ENCODE results near the gene AP2A2. TPM values are rescaled to one million over a fixed set of nuclear protein-coding genes. Genes with fewer than 3 reads are reported as not detected.
A peak's percentile ranks its signal among the peaks of the same experiment; 100 is the strongest.
"Not testable (repeated sequence)": the region's sequence is repeated elsewhere in the genome, so short reads cannot be mapped to it uniquely, and the experiment has no call there.

AP2A2 gene
- total RNA-seq, 6 experiments from 2014 or later, result 65.4 to 73.4 (median 70.9) TPM

DNA sequence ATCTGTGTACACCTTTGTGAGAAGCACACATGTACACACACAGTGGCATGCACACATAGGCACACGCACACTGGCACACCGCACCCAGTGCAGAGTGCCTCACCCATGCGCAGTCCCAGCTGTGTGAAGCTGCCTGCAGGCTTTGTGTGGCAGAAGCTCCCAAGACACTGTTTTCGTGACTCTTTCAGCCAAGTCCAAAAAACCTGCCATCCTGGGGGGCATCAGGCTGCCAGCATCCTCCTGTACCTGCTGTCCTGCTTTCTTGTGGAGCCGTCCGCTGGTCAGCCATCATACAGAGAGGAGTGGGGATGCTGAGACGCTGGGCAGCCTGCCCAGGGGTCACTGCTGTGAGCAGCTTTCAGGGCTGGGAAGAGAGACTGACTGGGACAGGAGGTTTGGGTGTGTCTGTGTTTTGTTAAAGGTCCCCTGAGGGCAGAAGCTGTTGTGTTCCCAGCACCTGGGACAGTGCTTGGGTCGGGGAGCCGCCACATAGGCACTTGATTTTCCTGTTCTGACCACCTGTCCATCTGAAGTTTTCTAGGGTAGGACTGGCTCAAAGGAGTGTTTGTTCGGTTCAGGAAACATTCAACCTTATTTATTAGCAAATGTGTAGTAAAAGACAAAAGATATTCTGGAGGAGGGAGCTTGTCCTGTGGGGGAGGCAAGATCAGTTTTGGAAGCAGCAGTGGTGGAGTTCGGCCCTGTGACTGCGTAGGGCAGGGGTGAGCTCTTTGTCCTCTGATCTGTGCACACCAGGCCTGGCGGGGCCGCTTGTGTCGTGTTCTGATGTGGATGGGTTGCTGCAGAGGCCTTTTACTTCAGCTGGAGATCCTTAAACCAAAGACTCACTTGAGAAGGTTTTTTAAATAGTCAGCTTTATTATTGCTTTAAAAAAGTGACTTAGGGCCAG is 29.7 kb downstream of the AP2A2 start:
- H3K27ac Mint-ChIP-seq, result peak overlapping the region; percentile 24; the same call in 1 of the 2 replicates
- peaks cover 17% of the 10 kb centered on the region for H3K4me1 Mint-ChIP-seq (ENCODE audit: low read depth)
- no peaks in the 10 kb centered on the region; the same call in 1 of the 2 replicates for H3K36me3 Mint-ChIP-seq (ENCODE audit: low read depth)
- TF ChIP-seq, protein P1, sequence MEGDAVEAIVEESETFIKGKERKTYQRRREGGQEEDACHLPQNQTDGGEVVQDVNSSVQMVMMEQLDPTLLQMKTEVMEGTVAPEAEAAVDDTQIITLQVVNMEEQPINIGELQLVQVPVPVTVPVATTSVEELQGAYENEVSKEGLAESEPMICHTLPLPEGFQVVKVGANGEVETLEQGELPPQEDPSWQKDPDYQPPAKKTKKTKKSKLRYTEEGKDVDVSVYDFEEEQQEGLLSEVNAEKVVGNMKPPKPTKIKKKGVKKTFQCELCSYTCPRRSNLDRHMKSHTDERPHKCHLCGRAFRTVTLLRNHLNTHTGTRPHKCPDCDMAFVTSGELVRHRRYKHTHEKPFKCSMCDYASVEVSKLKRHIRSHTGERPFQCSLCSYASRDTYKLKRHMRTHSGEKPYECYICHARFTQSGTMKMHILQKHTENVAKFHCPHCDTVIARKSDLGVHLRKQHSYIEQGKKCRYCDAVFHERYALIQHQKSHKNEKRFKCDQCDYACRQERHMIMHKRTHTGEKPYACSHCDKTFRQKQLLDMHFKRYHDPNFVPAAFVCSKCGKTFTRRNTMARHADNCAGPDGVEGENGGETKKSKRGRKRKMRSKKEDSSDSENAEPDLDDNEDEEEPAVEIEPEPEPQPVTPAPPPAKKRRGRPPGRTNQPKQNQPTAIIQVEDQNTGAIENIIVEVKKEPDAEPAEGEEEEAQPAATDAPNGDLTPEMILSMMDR (IDR thresholded peaks at IDR 0.05), result no peak
- no peak for DNase-seq
- no peak overlapping the region for H3K4me3 Mint-ChIP-seq
- H3K9me3 Mint-ChIP-seq, result no peaks in the 10 kb centered on the region
- H3K27me3 Mint-ChIP-seq (ENCODE audit: insufficient read depth), result no peaks in the 10 kb centered on the region; the same call in 1 of the 2 replicates

- Mint-ChIP-seq H3K27ac (no peak overlapping the region), H3K4me1 (ENCODE audit: low read depth) (peaks cover 17% of the 10 kb centered on the region)
These were observed 31.7 kb downstream of the AP2A2 start for GRCh38 chr11:957212-957920.

DNA sequence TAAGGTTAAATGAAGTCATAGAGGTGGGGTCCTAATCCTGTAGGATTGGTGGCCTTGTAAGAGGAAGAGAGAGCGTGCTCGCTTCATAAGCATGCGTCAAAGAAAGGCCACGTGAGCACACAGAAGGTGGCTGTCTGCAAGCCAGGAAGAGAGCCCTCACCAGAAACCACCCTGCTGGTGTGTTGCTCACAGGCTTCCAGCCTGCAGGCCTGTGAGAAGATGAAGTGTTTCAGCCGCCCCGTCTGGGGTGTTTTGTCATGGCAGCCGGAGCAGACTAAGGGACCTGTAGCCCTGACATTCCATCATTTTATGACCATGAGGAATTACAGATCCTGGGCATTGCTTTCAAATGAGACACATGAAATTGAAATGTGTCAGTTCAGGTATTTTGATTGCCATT is 32.4 kb downstream of the AP2A2 start:
- no peak for DNase-seq
- Mint-ChIP-seq H3K27ac (no peak overlapping the region), H3K4me3 (no peak overlapping the region), H3K4me1 (ENCODE audit: low read depth) (peaks cover 17% of the 10 kb centered on the region), H3K27me3 (ENCODE audit: insufficient read depth) (no peaks in the 10 kb centered on the region; the same call in 1 of the 2 replicates), H3K36me3 (ENCODE audit: low read depth) (peaks cover 9% of the 10 kb centered on the region), H3K9me3 (no peaks in the 10 kb centered on the region)
- TF ChIP-seq, protein P1 (IDR thresholded peaks at IDR 0.05), result no peak

More at GRCh38 chr11:957212-957920, 31.7 kb downstream of the AP2A2 start:
- TF ChIP-seq, protein P1 (IDR thresholded peaks at IDR 0.05), result no peak
- DNase-seq, result no peak
- H3K4me3 Mint-ChIP-seq, result no peak overlapping the region
- H3K36me3 Mint-ChIP-seq (ENCODE audit: low read depth), result peaks cover 5% of the 10 kb centered on the region; the same call in 1 of the 2 replicates
- H3K9me3 Mint-ChIP-seq, result no peaks in the 10 kb centered on the region
- H3K27me3 Mint-ChIP-seq (ENCODE audit: insufficient read depth), result no peaks in the 10 kb centered on the region; the same call in 1 of the 2 replicates

DNA sequence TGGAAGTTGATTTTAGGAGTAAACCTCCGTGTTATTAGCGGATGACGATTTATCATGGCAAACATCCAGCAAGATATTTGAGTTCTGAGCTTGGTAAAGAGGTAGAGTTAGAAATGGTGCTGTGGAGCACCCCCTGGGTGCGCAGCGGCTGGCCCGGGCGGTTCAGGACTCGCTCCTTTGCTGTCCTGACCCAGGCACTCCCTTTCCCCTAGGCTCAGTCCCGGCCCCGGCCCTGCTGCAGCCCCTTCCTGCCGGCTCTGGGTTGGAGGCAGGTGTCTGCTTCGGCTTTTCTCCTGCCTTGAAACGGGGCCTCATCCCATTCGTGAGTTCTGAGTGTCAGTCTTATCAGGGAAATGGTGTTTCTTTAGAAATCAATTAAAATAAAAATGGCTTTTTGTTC is 33.4 kb downstream of the AP2A2 start:
- Mint-ChIP-seq H3K27ac (no peak overlapping the region), H3K4me1 (ENCODE audit: low read depth) (peaks cover 17% of the 10 kb centered on the region), H3K9me3 (no peaks in the 10 kb centered on the region), H3K4me3 (no peak overlapping the region), H3K27me3 (ENCODE audit: insufficient read depth) (no peaks in the 10 kb centered on the region; the same call in 1 of the 2 replicates), H3K36me3 (ENCODE audit: low read depth) (peaks cover 18% of the 10 kb centered on the region)
- TF ChIP-seq, protein P1 (IDR thresholded peaks at IDR 0.05), result no peak
- no peak for DNase-seq

- no peak overlapping the region for H3K4me3 Mint-ChIP-seq
- peaks cover 24% of the 10 kb centered on the region for H3K36me3 Mint-ChIP-seq (ENCODE audit: low read depth)
- no peak for DNase-seq
- no peaks in the 10 kb centered on the region; the same call in 1 of the 2 replicates for H3K9me3 Mint-ChIP-seq
- no peak overlapping the region for H3K27ac Mint-ChIP-seq
- H3K4me1 Mint-ChIP-seq (ENCODE audit: low read depth), result peaks cover 12% of the 10 kb centered on the region
- H3K27me3 Mint-ChIP-seq (ENCODE audit: insufficient read depth), result no peaks in the 10 kb centered on the region
- TF ChIP-seq, protein P1 (IDR thresholded peaks at IDR 0.05), result no peak
These were observed 33.9 kb downstream of the AP2A2 start for GRCh38 chr11:959608-960007.

- not testable (repeated sequence) for DNase-seq; H3K9me3 Mint-ChIP-seq; H3K4me1 Mint-ChIP-seq (ENCODE audit: low read depth); H3K27me3 Mint-ChIP-seq (ENCODE audit: insufficient read depth); H3K27ac Mint-ChIP-seq; H3K4me3 Mint-ChIP-seq
- peaks cover 32% of the 10 kb centered on the region for H3K36me3 Mint-ChIP-seq (ENCODE audit: low read depth)
These were observed 35.7 kb downstream of the AP2A2 start for GRCh38 chr11:961310-961920.

All from HFFc6 (cell line).